ENCODE measurements around the gene RFTN1.

GRCh38 chr3:16516695-16517481 lies 3.4 kb upstream of the RFTN1 start:
- no peak for TF ChIP-seq CTCF (IDR thresholded peaks at IDR 0.05)
- TF ChIP-seq EZH2 (IDR thresholded peaks at IDR 0.05; ENCODE audit: borderline replicate concordance, insufficient read depth, low read depth, low read length, poor library complexity, severe bottlenecking) = no peak
